Stimulated activated CD4-positive, alpha-beta T cell treated with anti-CD3 and anti-CD28 coated beads, Interleukin-12 subunit alpha, Interleukin-12 subunit beta, amount 100 ng/mL, for 48 hours (primary cell): ENCODE results near the gene MS4A10.

Source experiments
- DNase-seq, 3 donors: peaks; one replicate each; pipeline ENCODE4 v3.0.0-alpha.2; 2020; ENCODE audit warnings: low read depth in 2 of 3, low spot score in 1 of 3

Gene MS4A10

GRCh38 chr11:60848714-60849151 is 63.6 kb downstream of the MS4A10 start:
- DNase-seq = no peak

GRCh38 chr11:60849641-60850520 is 64.7 kb downstream of the MS4A10 start:
- DNase-seq = no peak
